Fibroblast of villous mesenchyme (primary cell): ENCODE measurements around the gene OR6C3. TPM values are rescaled to one million over a fixed set of nuclear protein-coding genes. Genes with fewer than 3 reads are reported as not detected.
"Not testable (repeated sequence)": the region's sequence is repeated elsewhere in the genome, so short reads cannot be mapped to it uniquely, and the experiment has no call there.

Experiments
- DNase-seq: peaks from one replicate; pipeline ENCODE4 v3.0.0-alpha.2; 2010; ENCODE audit warnings: low read depth
- H3K4me3 ChIP-seq: 2 replicates; pipeline ENCODE4 v1.5.1; 2011; ENCODE audit warnings: low read depth, mild to moderate bottlenecking, low read length
- total RNA-seq: library from RNA; depleted of rRNA; stranded (reverse); fragments of >200 nt; gene quantifications from 2 replicates; pipeline ENCODE4 v1.2.3, GENCODE V29; 2012
- TF ChIP-seq, protein P1 (sequence below): IDR thresholded peaks from 2 replicates; pipeline ENCODE4 v1.5.1; 2012; ENCODE audit warnings: low read depth, mild to moderate bottlenecking, low read length; ENCODE audit not compliant: insufficient read depth

The OR6C3 gene
- total RNA-seq = not detected in 2 replicates

DNA sequence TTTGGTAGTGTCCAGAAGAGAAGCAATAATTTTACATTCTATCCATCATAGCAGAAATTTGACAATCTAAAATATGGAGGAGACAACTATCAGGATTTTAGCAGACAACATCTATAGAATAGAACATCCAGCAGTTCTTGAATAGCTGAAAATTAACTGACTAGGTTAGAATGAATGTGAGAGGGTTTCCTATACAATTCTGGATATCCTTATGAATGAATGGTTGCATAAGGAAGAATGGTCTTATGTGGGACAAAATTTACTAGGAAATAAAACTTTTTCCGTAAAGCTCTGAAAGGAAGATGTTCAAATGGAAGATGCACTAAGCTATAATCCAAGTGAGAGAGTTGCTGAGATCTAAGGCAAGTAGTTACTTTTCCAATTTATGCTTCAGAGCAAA is at the start of gene OR6C3:
OR6C3 (plus strand) TSS at position 301 of the 400 bp plus-strand sequence. CDS start 955 bp downstream, outside the sequence.
- H3K4me3 ChIP-seq = no peak within 1 kb of the TSS

DNA sequence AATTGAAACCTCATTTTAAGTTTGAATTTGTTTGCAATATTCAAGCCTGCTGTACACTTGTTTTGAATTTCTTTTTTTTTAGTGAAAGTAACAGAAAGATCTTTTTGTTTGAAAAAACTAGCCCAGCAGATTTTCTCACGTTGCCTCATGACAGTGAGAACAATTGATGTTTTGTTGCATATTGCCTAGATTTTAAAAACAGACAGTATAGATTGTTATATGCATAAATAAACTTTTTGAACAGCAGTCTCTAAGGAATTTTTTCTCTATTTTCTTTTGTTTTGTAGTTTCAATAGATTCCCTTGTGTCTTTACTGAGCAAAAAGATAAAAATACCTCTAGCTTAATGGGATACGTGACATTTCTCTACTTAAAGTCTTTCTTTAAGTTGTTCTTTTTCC is 49.6 kb upstream of the OR6C3 start:
- no peak overlapping the region for H3K4me3 ChIP-seq
- TF ChIP-seq, protein P1, sequence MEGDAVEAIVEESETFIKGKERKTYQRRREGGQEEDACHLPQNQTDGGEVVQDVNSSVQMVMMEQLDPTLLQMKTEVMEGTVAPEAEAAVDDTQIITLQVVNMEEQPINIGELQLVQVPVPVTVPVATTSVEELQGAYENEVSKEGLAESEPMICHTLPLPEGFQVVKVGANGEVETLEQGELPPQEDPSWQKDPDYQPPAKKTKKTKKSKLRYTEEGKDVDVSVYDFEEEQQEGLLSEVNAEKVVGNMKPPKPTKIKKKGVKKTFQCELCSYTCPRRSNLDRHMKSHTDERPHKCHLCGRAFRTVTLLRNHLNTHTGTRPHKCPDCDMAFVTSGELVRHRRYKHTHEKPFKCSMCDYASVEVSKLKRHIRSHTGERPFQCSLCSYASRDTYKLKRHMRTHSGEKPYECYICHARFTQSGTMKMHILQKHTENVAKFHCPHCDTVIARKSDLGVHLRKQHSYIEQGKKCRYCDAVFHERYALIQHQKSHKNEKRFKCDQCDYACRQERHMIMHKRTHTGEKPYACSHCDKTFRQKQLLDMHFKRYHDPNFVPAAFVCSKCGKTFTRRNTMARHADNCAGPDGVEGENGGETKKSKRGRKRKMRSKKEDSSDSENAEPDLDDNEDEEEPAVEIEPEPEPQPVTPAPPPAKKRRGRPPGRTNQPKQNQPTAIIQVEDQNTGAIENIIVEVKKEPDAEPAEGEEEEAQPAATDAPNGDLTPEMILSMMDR = no peak
- no peak for DNase-seq

More for the DNA sequence above, at the start of gene OR6C3:
- TF ChIP-seq, protein P1 = no peak
- DNase-seq = no peak

DNA sequence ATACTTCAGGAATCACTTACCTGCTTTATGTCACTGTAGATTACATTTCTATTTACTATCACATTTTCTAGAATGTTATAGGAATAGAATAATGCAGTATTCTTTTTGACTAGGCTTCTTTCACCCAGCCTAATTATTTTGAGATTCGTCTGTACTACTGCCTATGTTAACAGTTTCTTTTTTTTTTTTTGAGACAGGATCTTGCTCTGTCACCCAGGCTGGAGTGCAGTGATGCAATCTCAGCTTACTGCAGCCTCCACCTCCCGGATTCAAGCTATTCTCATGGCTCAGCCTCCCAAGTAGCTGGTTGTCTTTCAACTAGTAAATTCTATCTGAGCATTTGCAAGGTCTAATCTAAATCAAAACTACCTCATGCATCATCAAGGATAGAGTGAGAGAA is 40.5 kb upstream of the OR6C3 start:
- no peak for DNase-seq
- TF ChIP-seq, protein P1 = no peak
- H3K4me3 ChIP-seq = no peak overlapping the region

DNA sequence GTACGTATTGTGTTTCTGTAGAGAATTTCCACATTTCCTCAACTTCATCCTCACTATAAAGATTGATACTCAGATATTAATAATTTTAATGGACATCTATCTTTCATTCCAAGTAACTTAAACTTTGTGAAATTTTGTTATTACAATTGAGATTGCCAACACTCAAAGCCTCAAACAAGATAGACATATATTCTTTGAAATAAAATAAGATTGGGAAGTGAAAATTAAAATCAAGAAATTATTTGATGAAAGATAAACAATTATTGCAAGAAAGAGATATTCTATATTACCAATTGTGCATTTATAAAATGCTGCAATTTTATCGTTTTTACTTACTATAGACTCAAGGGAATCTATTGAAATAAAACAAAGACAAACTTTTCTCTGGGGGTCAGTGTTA is 34.1 kb upstream of the OR6C3 start, which contains the start of gene OR6C6:
OR6C6 (minus strand) TSS at position 101 of the 400 bp plus-strand sequence. CDS start 1,337 bp downstream, outside the sequence.
- TF ChIP-seq, protein P1 = no peak
- no peak for DNase-seq
- H3K4me3 ChIP-seq = no peak within 1 kb of the TSS

DNA sequence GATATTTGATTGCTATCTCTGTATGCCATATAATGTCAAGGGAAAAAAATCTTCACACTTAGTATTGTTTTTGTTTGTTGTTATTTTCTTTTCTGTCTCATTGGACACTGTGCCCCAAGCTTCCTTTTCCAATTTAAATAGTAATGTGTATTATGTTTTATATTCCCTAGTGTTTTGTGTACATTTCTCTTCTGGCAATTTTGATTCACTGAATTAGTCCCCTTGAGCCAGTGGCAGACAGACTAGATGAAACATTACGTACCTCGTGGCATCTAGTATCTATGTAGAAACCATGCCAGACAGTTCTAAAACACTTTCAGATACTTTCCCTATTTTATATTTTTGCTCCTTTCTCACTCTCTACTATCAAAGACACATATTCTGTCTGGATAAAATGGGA is 16.5 kb upstream of the OR6C3 start, which contains the start of gene OR6C1:
OR6C1 (plus strand) TSS at position 301 of the 400 bp plus-strand sequence. CDS start 6,257 bp downstream, outside the sequence.
- TF ChIP-seq, protein P1 = no peak
- DNase-seq = no peak
- no peak within 1 kb of the TSS for H3K4me3 ChIP-seq

DNA sequence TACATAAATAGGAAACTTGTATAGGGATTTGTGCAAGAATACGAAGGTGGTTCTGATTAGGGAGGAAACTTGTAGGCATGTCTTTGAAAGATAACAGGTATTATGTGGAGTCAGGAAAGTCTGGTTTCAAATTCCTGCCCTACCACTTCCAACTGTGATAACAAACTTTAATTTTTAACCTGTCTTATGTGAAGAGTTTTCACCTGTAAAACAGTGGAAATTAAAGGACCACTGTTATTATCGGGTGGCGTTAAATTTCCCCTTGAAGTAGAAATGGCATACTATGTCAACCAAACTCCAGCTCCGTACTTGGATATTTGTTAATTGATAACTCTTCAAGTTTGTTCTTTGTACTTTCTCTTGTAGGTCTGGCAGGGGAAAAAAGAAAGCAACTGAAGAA is 10.3 kb upstream of the OR6C3 start:
- DNase-seq = no peak
- TF ChIP-seq, protein P1 = no peak
- no peak overlapping the region for H3K4me3 ChIP-seq

DNA sequence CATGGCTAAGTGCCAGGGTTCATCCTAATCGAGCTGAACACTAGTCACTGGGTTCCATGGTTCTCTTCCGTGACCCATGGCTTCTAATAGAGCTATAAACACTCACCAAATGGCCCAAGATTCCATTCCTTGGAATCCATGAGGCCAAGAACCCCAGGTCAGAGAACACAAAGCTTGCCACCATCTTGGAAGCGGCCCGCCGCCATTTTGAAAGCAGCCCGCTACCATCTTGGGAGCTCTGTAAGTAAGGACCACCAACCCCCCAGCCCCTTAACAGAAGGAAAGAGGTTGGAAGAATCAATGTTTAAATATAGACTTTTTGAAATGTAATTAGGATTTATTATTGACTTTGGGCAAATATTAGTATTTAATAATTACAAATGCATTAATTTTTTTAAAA is 4.7 kb upstream of the OR6C3 start:
- not testable (repeated sequence) for H3K4me3 ChIP-seq, DNase-seq
